Mucosa of gallbladder (tissue), 1 donor: ENCODE data around the gene CCNT2. TPM values are rescaled to one million over a fixed set of nuclear protein-coding genes. Genes with fewer than 3 reads are reported as not detected.
A peak's percentile ranks its signal among the peaks of the same experiment; 100 is the strongest.
"Not testable (repeated sequence)": the region's sequence is repeated elsewhere in the genome, so short reads cannot be mapped to it uniquely, and the experiment has no call there.

ENCODE experiments used
- DNase-seq: peaks from one replicate; pipeline ENCODE4 v3.0.0-alpha.2; 2020; ENCODE audit warnings: low spot score
- total RNA-seq: library from RNA; stranded (reverse); gene quantifications from one replicate; pipeline ENCODE4 v1.2.1, GENCODE V29; 2021
- donor health status: DM: no; HTN: no; CAD: no.

The CCNT2 gene
- total RNA-seq, 1 donor from 2014 or later = 40.1 TPM

GRCh38 chr2:134975281-134976009 is 56.8 kb downstream of the CCNT2 start:
- DNase-seq = no peak

- no peak for DNase-seq
Measured at GRCh38 chr2:134976074-134976702, 57.6 kb downstream of the CCNT2 start.

DNA sequence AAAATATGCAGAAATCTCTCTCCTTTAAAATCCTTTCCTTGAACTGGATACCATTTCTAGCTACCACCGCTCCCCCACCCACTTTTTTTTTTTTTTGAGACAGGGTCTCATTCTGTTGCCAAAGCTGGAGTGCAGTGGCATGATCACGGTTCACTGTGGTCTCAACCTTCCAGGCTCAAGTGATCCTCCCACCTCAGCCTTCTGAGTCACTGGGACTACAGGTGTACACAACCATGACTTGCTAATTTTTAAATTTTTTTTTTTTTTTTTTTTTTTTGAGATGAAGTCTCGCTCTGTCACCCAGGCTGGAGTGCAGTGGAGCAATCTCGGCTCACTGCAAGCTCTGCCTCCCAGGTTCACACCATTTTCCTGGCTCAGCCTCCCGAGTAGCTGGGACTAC is 58.5 kb downstream of the CCNT2 start:
- not testable (repeated sequence) for DNase-seq

- no peak for DNase-seq
Measured at GRCh38 chr2:134979221-134979620, 60.6 kb downstream of the CCNT2 start.

- no peak for DNase-seq
Measured at GRCh38 chr2:134980639-134981038, 62.0 kb downstream of the CCNT2 start.

DNA sequence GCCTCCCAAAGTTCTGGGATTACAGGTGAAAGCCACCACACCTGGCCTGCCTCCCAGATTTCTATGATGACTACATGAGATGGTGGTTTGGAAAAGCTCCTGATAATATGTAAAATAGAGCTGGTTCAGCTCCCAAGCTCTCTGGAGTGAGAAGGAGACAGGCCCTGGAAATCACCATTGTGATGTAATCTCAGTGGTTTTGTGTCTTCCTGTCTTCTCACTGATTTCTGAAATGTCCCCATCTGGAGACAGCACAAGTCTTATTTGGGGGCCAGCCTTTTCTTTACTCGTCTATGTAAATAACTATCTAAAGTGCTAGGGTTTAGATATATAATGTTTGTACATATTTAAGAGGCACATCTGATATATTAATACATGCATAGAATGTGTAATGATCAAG is 64.0 kb downstream of the CCNT2 start:
- no peak for DNase-seq

DNA sequence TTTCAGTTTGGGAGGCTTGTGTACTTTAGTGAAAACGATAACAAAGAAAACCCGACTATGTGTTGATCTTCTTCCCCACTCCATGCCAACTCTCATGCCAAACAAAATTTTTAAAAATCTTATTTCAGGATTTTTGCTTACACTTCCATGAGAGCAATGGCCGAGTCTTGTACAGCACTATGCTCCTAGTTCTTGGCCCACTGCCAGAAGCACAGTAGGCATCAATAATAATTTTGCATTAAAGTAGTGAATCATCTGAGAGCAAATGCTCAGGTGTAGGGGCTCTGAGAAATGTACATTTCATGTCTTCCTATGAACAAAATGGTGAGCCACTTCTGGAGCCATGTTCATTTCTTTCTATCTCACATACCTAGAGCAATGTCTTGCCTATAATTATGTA is 66.4 kb downstream of the CCNT2 start:
- DNase-seq = no peak

DNA sequence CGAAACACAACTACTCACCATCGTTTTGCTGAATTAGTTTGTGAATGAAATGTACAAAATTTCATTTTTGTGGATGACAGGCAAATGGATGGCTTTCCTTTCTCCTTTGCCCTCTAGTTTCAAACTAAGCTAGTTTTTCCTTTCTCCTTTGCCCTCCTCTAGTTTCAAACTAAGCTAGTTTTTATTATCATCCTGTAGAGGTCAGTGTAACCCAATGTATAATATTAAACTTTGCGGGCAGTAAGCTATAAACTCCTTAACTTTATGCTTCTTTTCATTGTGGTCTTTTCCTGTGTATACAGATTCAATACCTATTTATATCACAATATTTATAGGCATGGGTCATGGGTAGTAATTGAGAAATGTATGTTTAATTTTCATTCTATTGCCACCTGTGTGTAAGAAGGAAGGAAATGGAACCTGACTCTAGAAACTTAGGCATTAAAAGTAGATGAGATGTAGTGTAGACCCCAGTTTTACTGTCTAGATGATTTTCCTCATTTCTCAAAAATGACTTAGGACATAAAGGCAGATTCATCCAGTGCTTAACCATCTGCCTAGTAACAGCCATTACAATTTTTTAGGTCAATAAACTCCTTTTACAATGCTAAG is 70.5 kb downstream of the CCNT2 start:
- DNase-seq = no peak

DNA sequence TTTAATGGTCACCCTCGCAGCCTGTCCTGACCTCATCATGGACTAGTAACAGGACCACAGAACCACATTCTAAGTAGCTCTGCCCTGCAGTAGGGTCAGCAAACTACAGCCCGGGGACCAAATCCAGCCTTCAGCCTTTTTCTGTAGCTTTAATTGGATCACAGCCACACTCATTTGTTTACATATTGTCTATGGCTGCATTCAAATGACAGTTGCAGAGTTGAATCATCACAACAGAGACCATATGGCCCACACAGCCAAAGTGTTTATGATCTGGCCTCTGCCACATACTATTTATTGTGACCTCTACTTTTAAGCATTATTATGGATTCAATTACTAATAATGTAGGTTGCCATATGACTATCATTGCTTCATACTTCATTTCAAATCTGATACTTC is 80.9 kb downstream of the CCNT2 start:
- no peak for DNase-seq

DNA sequence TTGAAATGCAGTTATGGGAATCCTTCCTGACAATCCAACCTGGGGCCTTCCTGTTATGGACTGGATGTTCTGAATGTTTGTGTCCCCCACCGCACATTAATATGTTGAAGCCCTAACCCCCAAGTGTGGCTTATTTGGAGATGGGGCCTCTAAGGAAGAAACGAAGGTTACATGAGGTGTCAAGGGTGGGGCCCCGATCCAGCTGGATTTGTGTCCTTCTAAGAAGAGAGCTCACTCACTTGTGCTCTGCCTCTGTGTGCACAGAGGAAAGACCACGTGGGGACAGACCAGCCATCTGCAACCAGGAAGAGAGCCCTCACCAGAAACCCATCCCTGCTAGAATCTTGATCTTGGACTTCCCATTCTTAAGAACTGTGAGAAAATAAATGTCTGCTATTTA is 84.2 kb downstream of the CCNT2 start:
- no peak for DNase-seq

GRCh38 chr2:135004005-135004746 is 85.6 kb downstream of the CCNT2 start:
- DNase-seq = peak; percentile 69

DNA sequence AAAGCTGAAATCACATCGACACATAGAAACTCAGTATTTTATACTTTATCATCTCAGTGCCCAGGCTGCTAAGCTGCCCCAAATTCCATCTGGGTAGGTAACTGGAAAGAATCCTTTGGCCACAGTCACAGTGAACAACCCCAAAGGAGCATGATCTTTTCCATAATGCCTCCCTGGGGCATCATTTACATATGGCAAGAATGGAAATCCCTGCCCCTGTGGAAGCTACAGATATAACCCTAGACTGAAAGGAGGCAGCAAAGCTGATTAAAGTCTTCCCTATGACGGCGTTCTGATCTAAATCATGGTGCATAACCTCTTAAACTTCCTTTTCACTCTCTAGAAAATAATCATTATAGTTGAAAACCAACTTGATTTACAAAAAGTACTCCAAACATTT is 87.1 kb downstream of the CCNT2 start:
- DNase-seq = no peak

Other genes starting within 250 kb of the CCNT2 start
- 36.1 TPM for gene TMEM163, start 199.8 kb upstream of the CCNT2 start, total RNA-seq
- gene ACMSD, start 80.2 kb upstream of the CCNT2 start, total RNA-seq = 47.0 TPM
- not detected for gene MAP3K19, start 128.6 kb downstream of the CCNT2 start, total RNA-seq
- 45.6 TPM for gene RAB3GAP1, start 133.5 kb downstream of the CCNT2 start, total RNA-seq